ENCODE data around the gene SLC22A23.

GRCh38 chr6:3267162-3267561, 189.7 kb downstream of the SLC22A23 start:
- TF ChIP-seq CTCF (conservative IDR thresholded peaks at IDR 0.05; ENCODE audit: low read depth, low read length) (no peak), EZH2 (IDR thresholded peaks at IDR 0.05; ENCODE audit: low read length, unreplicated experiment) (no peak), EZH2phosphoT487 (IDR thresholded peaks at IDR 0.05; ENCODE audit: borderline replicate concordance, low read length) (no peak)

All from PC-3 (cell line).